Peyer's patch (tissue), 4 donors: ENCODE results near the gene PSD4.

ENCODE experiments used
- POLR2A ChIP-seq, 2 donors: fragments of 450-650 bp; IDR thresholded peaks; one replicate each; pipeline ENCODE4 v1.5.1; 2017; ENCODE audit warnings: antibody characterized with exemption in 2 of 2, mild to moderate bottlenecking in 2 of 2, moderate library complexity in 2 of 2
- TF ChIP-seq, protein P1 (sequence below), 6 experiments: fragments of 450-650 bp in 4 of 6; fragments of 200-600 bp in 2 of 6; sonication (generic) in 1 of 6; IDR thresholded peaks; one replicate each; pipeline ENCODE4 v1.5.1; 2017 to 2019; ENCODE audit warnings: antibody characterized with exemption in 6 of 6, mild to moderate bottlenecking in 3 of 6, moderate library complexity in 1 of 6

GRCh38 chr2:113158884-113159553, 14.8 kb upstream of the PSD4 start:
- TF ChIP-seq, protein P1, sequence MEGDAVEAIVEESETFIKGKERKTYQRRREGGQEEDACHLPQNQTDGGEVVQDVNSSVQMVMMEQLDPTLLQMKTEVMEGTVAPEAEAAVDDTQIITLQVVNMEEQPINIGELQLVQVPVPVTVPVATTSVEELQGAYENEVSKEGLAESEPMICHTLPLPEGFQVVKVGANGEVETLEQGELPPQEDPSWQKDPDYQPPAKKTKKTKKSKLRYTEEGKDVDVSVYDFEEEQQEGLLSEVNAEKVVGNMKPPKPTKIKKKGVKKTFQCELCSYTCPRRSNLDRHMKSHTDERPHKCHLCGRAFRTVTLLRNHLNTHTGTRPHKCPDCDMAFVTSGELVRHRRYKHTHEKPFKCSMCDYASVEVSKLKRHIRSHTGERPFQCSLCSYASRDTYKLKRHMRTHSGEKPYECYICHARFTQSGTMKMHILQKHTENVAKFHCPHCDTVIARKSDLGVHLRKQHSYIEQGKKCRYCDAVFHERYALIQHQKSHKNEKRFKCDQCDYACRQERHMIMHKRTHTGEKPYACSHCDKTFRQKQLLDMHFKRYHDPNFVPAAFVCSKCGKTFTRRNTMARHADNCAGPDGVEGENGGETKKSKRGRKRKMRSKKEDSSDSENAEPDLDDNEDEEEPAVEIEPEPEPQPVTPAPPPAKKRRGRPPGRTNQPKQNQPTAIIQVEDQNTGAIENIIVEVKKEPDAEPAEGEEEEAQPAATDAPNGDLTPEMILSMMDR (IDR thresholded peaks at IDR 0.05): no peak
- no peak for TF ChIP-seq POLR2A (IDR thresholded peaks at IDR 0.05)
